ENCODE measurements around the gene BOC.
A peak's percentile ranks its signal among the peaks of the same experiment; 100 is the strongest.

BOC gene

DNA sequence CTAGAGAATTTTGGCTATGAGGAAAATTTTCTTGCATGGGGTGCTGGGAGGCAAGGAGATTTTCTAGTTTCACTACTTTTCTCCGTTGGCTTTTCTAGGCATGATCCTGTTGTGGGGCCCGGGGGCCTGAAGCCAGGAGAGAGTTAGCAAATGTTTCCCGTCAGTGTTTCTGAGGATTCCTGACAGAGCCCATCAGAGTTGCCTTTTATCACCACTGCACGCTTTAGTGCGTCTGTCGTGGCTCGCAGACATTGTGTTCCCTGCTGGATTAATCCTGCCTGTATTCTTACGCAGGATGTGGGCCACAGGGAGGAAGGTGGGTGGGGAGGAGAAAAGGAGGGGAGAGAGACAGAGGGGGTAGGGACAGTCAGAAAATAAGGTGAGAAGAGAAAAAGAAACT lies 18.1 kb upstream of the BOC start:
- no peak overlapping the region for H3K4me3 ChIP-seq (ENCODE audit: low read depth, low read length)

DNA sequence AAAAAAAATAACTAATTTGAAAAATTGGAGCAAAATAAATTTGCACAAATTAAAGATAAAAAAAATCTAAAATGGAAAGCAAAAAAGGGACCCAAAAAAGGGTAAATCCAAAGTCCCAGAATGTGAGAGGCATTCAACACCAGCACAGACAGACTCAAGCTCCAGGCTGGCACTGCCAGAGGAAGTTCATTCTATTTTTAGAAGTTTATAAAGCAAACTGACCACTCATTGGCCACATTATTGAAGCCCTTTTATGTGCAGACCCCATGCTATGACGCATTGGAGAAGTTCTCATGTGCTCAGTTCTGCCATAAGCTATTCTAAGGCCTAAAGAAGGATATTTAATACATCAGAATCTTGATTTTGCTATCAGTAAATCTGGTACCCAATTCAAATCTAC lies 17.6 kb upstream of the BOC start:
- no peak overlapping the region for H3K4me3 ChIP-seq (ENCODE audit: low read depth, low read length)

DNA sequence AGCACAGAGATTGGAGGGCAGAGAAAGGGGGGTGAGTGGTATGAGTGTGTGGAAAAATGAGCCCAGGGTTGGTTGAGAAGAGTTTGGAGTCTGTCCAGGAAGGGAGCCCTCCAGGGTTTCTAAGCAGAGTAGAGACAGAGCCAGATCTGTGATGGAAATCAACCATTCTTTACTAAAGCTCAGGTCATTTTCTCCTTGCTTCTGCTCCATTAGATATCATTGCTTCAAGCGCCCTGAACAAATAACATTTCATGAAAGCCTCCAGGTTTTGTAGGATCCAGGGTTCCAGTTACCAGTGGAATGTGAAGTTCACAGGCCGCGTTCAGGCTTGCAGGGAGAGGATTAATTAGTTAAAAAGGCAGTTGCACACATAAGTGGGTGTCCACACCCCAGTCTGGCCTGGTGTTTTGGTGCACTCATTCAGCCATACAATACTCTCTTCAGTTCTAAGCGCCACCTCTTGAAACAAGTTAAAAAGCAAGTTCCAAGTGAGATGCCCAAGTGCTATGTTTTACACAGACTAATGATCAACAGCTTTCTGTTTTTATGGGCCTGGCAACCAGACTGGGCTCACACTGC lies 16.4 kb upstream of the BOC start:
- H3K4me3 ChIP-seq (ENCODE audit: low read depth, low read length): no peak overlapping the region

DNA sequence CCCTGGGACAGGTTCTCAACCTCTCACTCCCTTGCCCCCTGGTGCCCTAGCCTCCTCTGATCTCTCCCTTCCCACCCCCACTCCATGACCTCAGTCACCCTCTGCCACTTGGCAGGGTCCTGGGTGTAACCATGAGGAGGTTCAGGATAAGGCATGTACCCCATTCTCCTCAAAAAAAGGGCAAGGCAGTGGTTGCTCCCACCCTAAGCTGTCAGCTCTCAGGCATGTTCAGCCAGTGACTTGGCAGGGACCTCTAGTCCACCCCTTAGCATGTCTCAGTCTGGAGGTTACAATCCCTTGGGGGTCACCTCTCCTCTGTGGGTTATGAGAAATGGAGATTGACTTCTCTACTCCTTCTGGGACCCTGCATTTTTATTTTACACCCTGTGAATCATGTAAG lies 11.0 kb upstream of the BOC start:
- H3K4me3 ChIP-seq (ENCODE audit: low read depth, low read length): no peak overlapping the region

DNA sequence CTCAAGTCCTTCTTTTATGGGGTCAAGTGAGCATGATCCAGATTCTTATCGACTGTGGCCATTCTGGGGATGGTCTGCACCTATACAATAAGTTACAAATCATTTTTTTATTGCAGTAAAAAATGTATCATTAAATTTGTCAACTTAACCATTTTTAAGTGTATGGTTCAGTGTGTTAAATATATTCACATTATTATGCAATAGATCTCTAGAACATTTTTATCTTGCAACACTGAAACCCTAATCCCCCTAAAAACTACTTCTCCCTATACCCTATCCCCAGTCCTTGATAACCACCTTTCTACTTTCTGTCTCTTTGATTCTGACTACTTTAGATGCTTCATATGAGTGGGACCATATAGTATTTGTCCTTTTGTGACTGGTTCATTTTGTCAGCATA lies 10.4 kb upstream of the BOC start:
- H3K4me3 ChIP-seq (ENCODE audit: low read depth, low read length): no peak overlapping the region

DNA sequence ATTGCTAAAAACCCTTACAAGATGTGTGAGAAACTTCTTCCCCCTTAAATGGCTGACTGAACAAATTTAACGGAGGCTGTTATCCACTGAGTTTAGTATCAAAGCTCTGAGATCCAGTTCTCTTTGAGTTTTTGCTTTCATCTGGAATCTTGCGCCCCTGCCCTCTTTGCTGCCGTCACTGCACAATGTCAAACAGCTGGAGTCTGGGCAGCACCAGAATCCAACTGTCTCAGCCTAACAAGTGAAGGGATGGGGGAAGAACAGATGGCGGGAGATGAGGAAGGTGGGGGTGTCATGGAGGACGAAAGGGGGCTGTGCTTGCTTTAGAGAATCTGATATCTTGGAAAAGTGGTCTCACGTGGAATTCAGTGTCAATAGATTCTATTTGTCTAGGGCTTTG lies 7.0 kb upstream of the BOC start:
- no peak overlapping the region for H3K4me3 ChIP-seq (ENCODE audit: low read depth, low read length)

DNA sequence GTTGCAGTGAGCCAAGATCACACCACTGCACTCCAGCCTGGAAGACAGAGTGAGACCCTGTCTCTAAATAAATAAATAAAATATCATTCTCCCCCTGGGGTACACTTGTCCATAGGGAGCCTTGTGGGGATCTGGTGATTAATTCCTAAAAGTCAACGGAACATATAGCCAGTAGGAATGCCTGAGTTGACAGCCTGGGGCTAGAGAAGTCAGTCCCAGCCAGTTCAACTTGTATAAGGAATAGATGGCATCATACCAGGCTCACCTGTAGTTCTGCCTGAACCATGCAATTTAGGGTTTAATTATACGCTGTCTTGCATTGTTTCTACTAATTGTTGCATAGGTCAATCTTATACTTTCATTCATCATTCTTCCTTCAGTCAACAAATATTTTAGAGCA lies 5.9 kb upstream of the BOC start:
- H3K4me3 ChIP-seq (ENCODE audit: low read depth, low read length): no peak overlapping the region

DNA sequence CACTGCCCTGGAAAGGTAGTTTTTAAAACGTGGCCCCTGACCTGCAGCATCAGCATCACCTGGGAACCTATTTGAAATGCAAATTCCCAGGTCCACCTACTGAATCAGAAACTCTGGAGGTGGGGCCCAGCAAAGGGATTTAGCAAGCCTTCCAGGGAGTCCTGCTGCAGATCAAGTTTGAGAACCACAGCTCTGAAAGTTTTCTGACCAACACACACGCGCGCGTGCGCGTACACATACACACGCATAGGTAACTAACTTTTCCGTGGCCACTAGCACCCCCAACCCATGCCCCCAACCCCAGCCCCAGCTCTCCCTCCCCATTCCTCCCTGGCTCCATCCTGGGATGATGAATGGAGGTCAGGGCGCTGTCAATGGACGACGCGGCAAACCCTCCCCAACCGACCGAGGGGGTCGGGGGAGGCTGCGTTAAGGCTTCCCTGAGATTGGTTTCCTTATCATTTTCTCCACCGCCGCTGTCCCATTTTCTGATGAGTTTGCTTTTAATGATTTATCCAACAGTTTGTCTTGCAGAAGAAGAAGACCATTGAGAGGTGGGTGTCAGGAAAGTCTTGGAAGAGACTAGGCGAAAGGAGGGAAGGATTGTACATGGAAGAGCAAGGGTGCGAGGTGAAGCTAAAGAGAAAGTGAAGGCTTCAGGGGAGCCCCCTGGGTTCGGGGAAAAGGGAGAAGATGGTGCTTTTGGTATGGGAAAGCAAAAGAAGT lies 590 bp upstream of the BOC start:
- H3K4me3 ChIP-seq (ENCODE audit: low read depth, low read length): peak overlapping the region; percentile 78

DNA sequence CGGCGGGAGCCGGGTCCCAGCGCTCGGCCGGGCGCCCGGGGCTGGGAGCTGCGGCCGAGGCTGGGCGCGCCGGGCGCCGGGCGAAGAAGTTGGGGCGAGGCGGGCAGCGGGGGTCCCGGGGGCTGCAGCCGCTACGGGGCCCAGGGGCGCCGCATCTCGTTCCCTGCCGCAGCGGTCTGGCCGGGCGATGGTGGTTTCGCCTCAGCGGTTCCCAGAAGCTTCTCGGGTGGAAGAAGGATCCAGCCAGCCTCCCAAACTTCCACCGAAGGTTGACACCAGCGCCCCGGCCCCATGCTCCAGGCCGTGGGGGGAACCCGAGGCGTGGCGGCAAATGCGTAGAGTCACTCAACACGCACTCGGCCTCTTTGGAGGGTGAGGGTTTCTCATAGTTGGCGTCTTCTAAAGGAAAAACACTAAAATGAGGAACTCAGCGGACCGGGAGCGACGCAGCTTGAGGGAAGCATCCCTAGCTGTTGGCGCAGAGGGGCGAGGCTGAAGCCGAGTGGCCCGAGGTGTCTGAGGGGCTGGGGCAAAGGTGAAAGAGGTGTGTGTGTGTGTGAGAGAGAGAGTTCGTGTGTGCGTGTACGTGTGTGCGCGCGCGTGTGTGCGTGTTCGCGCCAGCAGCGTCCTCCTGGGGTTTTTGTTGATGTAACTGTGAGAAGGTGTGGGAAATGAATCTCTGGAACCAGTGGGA lies 940 bp downstream of the BOC start:
- peak overlapping the region; percentile 78 for H3K4me3 ChIP-seq (ENCODE audit: low read depth, low read length)

DNA sequence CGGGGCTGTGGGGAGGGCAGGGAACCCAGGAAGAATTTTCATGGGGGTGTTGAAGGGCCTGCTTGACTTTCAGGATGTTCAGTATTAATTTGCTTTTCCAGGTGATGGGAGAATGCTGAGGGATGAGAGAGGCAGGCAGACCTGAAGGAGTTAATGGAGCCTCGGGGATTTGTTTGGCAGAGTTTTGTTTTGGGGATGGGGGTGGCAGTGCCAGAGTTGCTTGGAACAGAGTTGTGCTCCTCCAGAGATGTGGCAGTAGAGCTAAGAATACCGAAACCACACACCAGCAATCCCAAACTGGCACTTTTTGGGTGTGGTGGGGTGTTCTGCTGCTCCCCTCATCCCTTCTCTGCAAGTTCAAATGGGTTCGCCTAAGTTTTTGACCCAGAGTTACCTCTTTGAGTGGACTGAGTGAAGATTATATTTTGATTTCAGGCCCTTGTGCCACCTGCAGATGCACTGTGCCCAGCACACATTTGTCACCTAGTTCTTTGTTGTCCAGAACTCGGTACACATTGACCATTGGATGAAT lies 1.6 kb downstream of the BOC start:
- peak overlapping the region; percentile 78 for H3K4me3 ChIP-seq (ENCODE audit: low read depth, low read length)

DNA sequence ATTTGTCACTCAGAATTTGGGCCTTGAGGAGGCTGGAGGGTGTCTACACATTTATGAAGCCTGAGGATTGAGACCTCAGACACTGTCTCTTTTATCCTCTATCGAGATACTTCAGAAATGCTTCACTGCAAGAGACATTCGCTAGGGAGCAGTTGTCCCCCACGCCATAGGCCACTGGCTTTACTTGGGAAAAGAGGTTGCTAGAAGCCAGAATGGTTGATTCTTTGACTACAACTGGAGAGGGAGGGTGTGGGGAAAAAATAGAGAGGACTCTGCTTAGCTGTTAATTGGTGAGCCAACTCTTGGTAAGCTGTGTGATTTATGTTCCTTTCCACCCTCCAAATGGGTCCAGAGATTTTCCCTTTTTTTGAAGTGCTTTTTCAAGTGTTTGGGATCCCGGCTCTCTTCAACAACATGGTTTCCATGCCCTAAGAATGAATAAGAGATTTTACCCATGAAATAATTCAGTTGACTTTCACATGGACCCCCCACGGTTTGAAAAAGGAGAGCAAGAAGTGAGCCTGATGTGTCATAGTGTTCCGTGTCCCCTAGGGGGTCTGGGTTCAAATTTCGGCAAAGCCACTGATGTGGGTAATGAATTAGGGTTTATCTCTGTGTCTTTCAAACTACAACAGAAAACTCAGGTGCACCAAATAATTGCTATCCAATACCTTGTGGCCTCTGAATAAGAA lies 2.7 kb downstream of the BOC start:
- H3K4me3 ChIP-seq (ENCODE audit: low read depth, low read length): no peak overlapping the region

DNA sequence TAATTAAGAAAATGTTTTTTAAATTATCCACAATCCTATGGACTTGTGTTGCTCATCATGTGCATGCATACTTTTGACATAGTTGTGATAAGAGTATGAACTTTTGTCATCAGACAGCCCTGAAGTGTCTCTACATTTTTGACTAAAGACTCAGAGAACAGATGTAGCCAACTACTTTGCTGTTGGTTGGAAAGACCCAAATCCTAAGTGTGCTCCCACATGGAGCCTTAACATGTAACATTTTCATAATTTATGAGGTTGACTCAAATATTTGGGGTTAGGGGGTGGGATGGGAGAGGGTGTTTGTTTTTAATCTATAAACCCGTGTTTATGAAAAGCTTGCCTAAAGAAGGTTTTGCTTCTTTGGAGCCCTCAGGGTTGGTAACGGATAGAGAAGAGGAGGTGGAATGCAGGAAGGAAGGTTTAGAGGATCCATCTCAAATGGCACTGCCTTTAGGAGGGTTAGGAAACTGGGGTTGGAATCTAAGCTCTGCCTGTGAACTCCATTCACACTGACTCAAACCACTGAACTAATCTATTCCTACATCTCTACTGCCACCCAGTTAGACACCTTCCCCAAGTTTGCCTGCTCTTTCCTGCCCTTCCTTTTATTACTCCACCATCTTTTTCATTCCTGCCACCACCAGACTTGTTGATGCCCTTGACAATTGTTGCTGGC lies 3.7 kb downstream of the BOC start:
- no peak overlapping the region for H3K4me3 ChIP-seq (ENCODE audit: low read depth, low read length)

DNA sequence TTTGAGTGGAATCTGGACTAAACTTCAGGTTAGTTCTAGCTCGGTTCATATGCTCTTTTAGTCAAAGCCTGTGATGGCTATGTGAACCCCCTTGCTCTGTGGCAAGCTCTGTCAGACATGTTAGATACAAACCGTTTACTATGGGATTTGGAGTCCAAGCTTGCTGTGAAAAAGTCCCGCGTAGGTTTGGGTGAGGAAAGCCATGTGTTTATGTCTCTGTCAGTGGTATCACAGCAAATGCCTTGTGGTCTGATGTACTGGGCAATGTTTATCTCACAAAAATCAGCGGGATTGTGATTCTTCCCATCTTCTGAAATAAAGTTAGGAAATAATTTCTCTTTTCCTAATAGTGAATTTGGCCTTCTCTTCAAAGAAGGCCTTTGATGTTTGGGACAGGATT lies 5.0 kb downstream of the BOC start:
- H3K4me3 ChIP-seq (ENCODE audit: low read depth, low read length): no peak overlapping the region

DNA sequence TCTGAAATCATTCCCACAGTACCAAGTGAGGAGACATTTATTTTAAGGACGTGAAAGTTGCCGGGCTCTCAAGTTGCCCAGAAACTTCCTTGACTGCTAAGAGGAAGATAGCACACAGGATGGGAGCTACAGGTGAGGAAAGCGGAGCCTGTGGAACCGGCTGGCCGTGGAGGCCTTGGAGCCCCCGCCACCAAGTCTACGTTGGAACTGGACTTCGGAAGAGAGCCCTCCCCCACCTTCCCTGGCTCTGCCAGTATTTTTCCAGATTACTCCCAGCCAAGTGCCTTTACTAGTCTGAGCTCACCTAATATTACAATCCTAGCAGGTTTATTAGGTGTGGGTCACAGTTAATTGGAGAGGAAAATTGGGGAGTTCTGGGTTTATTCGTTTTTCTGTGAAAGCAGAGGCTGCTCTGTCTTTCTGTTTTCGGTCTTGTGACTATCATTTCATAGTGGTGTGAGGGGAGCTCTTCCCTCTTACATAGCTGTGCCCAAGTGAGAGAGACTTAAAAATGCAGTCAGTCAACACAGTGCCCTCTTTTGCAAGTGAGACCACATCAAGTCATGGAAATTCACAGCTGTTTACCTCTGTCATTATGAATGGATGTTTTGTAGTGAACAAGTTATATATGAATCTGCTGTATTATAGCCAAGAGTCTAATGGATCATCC lies 6.8 kb downstream of the BOC start:
- H3K4me3 ChIP-seq (ENCODE audit: low read depth, low read length): no peak overlapping the region

DNA sequence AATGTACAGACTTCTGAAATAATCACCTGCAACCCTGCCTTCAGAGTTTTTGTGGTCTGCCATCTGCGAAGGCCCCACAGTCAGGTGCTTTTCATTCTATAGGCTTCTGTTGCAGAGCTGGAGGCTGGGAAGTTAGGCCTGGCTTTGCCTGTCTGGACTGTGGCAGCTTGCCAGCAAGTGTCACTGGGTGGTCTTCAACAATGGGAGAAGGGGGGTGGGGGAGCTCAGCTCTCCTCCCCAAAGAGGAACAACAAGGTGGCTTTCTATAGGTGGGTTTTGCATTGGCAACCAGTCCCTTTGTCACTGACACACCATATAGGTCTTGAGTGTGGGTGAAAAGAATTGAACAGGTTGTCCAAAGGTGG lies 7.3 kb downstream of the BOC start:
- no peak overlapping the region for H3K4me3 ChIP-seq (ENCODE audit: low read depth, low read length)

DNA sequence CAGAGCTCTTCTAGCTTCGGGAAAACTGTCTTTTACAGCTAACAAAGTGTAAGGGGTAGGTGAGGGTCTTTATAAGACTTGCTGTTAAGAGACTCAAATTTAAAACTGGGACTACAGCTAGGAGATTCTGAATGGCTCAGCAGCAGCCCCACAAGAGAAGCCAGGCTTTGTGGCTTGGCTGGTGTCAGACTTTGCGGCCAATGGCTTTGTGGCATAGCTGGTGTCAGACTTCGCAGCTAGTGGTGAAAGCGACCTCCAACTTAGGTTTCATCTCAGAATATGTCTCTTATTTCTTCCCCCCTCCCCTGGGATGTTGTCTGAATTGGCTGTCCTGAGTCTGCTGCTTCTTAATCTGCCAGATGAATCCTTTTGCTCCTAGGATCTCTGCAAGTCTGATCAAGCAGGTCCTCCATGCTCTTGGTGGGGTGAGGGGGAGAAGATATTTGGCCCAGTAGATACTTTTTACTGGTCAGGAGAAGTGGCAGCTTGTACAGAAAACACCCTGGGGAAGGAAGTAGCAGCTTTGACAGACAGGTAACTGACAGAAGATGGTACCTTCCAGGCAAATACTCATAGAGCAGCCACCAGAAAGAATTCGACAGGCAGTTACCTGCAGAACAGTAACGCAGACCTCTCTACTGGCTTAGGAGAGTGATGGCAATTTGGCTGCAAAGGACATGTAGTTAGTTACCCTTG lies 8.4 kb downstream of the BOC start:
- no peak overlapping the region for H3K4me3 ChIP-seq (ENCODE audit: low read depth, low read length)

DNA sequence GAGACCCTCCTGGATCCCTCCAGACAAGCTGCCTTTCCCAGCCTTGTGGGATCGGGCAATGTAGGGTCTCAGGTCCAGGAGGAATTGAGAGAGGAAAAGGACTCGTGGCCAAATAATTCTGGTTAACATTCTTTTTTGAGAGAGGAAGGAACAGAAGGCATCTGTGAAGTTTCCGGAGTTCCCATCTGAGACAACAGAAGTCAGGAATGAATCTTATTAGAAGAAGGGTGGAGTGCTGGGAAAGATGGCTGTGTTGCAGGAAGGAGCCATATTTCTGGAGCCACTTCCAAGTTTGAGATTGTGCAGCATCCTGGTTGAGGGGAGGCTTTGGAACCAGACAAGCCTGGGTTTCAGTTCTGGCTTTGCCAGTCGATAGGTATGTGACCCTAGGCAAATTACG lies 9.4 kb downstream of the BOC start:
- no peak overlapping the region for H3K4me3 ChIP-seq (ENCODE audit: low read depth, low read length)

DNA sequence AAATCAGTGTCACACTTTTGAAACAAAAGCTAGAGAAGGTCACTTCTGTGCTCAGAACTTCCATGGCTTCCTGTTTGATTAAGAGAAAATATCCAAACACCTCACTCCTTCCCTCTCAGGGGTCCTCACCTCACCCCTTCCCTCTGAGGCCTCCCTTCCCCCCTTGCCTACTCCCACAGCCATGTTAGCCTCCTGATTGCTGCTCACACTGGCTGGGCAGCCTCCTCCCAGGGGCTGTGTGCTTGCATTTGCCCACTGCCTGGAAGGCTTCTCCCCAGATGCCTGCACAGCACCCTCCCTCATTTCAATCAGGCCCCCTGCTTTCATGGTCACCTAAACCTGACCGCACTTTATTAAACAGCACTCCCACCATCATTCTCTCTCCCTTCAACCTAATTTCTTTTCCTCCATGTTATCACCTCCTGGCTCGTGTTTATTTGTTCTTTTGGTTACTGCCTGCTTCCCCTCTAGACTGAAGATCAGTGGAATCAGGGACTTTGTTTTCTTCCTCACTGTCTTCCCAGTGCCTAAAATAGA lies 10.4 kb downstream of the BOC start:
- H3K4me3 ChIP-seq (ENCODE audit: low read depth, low read length): no peak overlapping the region

DNA sequence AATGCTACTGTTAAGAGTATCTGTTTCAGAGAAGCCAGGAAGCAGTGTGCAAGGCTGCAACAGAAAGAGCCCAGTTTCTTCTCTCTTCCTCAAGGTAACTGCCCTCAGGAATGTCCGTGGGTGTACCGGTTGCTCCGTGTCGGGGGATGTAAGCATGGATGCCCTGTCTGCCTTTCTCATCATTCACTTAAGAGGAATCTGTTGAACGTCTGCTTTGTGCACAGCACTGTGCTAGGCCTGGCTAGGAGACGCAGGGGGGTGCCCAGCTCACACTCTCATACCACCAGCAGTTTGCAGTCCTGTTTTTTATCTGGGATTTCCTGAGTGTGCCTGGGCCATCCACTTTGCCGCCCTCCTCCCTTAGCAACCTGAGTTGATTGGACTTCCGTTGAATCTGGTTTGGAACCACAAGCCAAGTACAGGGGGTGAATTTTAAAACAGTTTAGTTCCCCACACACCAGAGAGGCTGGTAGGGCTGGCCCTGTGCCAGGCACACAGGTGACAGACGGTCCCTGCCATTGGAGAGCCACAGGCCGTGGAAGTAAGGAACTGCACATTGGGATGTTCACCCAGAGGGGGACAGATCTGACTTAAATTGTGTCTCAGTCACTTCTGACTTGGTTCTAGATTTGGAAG lies 11.2 kb downstream of the BOC start:
- H3K4me3 ChIP-seq (ENCODE audit: low read depth, low read length): no peak overlapping the region

All from iPS-11a (cell line).